GM15510 (cell line): ENCODE results near the gene CCDC82.

Source experiments
- POLR2A ChIP-seq: IDR thresholded peaks from 3 replicates; pipeline ENCODE4 v1.6.1; 2011; ENCODE audit warnings: borderline replicate concordance; ENCODE audit not compliant: insufficient read length; ENCODE audit errors: extremely low read depth

CCDC82 gene

GRCh38 chr11:96389720-96390487 is at the start of gene CCDC82, which contains the start of gene JRKL:
CCDC82 (minus strand) TSS chr11:96389912; CDS start chr11:96384747, 5,165 bp downstream.
JRKL (plus strand) TSS chr11:96390013; CDS start chr11:96390650, 637 bp downstream.
- peak; percentile 75 for TF ChIP-seq POLR2A

- TF ChIP-seq POLR2A: no peak
Measured at GRCh38 chr11:96430668-96431067, 41.0 kb upstream of the CCDC82 start.

- TF ChIP-seq POLR2A: no peak
Measured at GRCh38 chr11:96424693-96425092, 35.0 kb upstream of the CCDC82 start.

- no peak for TF ChIP-seq POLR2A
Measured at GRCh38 chr11:96413408-96413807, 23.7 kb upstream of the CCDC82 start.

- no peak for TF ChIP-seq POLR2A
Measured at GRCh38 chr11:96412761-96413381, 23.2 kb upstream of the CCDC82 start.

- TF ChIP-seq POLR2A: no peak
Measured at GRCh38 chr11:96400697-96401096, 11.0 kb upstream of the CCDC82 start.

GRCh38 chr11:96397863-96398262 is 8.2 kb upstream of the CCDC82 start:
- no peak for TF ChIP-seq POLR2A

GRCh38 chr11:96396637-96397036 is 6.9 kb upstream of the CCDC82 start:
- TF ChIP-seq POLR2A: no peak

- TF ChIP-seq POLR2A: no peak
Measured at GRCh38 chr11:96394773-96395172, 5.1 kb upstream of the CCDC82 start.

GRCh38 chr11:96393753-96394348 is 4.1 kb upstream of the CCDC82 start:
- no peak for TF ChIP-seq POLR2A

- no peak for TF ChIP-seq POLR2A
Measured at GRCh38 chr11:96391698-96392307, 2.1 kb upstream of the CCDC82 start.

GRCh38 chr11:96390488-96390792 is 728 bp upstream of the CCDC82 start:
- no peak for TF ChIP-seq POLR2A

GRCh38 chr11:96388891-96389719 is 607 bp downstream of the CCDC82 start:
- no peak for TF ChIP-seq POLR2A

- no peak for TF ChIP-seq POLR2A
Measured at GRCh38 chr11:96385187-96385586, 4.5 kb downstream of the CCDC82 start.
